ENCODE results near the gene ADSS1.

DNA sequence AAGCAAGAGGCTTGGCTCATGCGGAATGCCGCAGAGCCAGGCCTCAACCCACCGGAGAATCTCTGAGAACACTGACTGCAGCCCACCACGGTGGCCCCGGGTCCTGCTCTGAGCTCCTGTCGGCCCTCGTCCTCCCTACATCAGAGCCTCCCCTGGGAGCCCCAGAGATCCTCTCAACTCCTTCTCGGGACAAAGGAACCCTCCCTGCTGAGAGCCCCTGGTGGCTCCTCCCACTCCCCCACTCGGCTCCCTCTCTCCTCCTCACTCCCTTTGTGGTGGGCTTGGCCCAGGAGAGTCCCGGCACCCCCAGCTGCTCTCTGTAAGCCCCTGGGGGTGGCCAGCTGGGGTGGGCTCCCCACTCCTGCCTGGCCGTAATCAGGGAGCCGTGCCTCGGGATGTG, 45.7 kb upstream of the ADSS1 start:
- TF ChIP-seq CTCF (IDR thresholded peaks at IDR 0.05) (no peak), EP300 (IDR thresholded peaks at IDR 0.05) (no peak), POLR2A (IDR thresholded peaks at IDR 0.05) (no peak)
